ENCODE measurements around the gene CRABP2.

DNA sequence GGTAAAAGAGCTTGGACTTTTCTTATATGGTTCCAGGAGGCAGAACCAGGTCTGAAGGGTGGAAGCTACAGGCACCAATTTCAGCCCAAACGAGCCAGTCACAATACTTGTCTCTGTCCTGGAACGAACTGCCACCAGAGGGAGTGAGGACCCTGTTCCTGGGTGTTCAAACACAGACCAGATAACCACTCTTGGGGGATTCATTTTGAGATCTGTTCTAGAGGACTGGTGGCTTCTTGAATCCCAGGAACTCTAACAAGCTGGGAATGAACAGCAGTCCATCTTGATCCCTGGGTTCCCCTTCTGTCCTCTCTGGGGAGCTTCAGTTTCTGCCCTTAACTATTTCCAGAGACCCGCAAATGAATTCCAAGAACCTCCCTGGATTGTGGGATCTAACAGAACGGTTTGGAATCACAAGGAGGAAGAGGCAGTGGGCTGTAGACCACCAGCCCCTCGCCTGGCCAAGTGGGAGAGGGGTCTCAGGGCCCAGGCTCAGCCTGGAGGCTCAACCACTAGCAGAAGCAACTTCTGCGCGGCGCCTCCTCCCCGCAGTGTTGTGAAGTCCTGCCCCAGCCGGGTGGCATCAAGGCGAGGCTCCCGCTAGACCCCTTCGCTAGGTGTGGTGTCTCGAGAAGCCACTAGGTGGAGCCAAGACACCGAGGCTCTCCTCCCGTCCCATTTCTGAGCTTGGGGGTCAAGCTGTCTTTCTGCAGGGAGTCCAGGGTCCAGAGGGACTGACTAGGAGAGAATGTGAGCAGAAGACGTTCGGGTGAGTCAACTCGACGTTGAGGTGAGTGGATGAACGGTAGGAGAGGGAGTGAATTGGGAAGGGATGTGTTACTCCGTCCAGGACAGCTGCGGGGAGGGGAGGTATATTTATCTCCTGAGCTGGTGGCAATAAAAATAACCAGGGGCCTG, 16.1 kb downstream of the CRABP2 start:
- TF ChIP-seq, protein P1, sequence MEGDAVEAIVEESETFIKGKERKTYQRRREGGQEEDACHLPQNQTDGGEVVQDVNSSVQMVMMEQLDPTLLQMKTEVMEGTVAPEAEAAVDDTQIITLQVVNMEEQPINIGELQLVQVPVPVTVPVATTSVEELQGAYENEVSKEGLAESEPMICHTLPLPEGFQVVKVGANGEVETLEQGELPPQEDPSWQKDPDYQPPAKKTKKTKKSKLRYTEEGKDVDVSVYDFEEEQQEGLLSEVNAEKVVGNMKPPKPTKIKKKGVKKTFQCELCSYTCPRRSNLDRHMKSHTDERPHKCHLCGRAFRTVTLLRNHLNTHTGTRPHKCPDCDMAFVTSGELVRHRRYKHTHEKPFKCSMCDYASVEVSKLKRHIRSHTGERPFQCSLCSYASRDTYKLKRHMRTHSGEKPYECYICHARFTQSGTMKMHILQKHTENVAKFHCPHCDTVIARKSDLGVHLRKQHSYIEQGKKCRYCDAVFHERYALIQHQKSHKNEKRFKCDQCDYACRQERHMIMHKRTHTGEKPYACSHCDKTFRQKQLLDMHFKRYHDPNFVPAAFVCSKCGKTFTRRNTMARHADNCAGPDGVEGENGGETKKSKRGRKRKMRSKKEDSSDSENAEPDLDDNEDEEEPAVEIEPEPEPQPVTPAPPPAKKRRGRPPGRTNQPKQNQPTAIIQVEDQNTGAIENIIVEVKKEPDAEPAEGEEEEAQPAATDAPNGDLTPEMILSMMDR (IDR thresholded peaks at IDR 0.05; ENCODE audit: low read depth, low read length), result peak; percentile 87
- no peak for TF ChIP-seq POLR2A (IDR thresholded peaks at IDR 0.05; ENCODE audit: extremely low read depth, insufficient read length)
- TF ChIP-seq, protein P2, sequence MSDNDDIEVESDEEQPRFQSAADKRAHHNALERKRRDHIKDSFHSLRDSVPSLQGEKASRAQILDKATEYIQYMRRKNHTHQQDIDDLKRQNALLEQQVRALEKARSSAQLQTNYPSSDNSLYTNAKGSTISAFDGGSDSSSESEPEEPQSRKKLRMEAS (IDR thresholded peaks at IDR 0.05; ENCODE audit: low read depth, low read length), result no peak
- TF ChIP-seq MYC (IDR thresholded peaks at IDR 0.05; ENCODE audit: low read depth, low read length), result no peak
